ENCODE measurements around the gene EAPP. TPM values are rescaled to one million over a fixed set of nuclear protein-coding genes. Genes with fewer than 3 reads are reported as not detected.

EAPP gene
- total and polyA plus RNA-seq, 2 of the 4 experiments (the other 2 are of a cell fraction) = 29.9 to 32.3 TPM

GRCh38 chr14:34475163-34475562 lies 64.3 kb downstream of the EAPP start:
- no peak overlapping the region for H2AFZ ChIP-seq (replicated peaks; ENCODE audit: low read length, poor library complexity)
- in situ Hi-C loops (cut with MboI; ENCODE audit: low sequenced_read_pairs) = no loop called here
- no peak overlapping the region for H4K5ac ChIP-seq (ENCODE audit: low read depth, low read length)
- H3K56ac ChIP-seq (ENCODE audit: extremely low read depth, insufficient read depth, low read length) = no peak overlapping the region
- H3K79me1 ChIP-seq (ENCODE audit: low read depth in 1 of 2, low read length in 2 of 2) = no peaks in the 10 kb centered on the region
- H3K23ac ChIP-seq (ENCODE audit: low read depth, low read length) = no peak overlapping the region
- H3K9me3 ChIP-seq (ENCODE audit: control insufficient read depth, insufficient read depth, low read length) = no peaks in the 10 kb centered on the region
- no peak overlapping the region for H3K9ac ChIP-seq (ENCODE audit: low read depth, low read length)
- H3K36me3 ChIP-seq (ENCODE audit: control insufficient read depth, insufficient read depth, low read length) = no peaks in the 10 kb centered on the region
- dilution Hi-C loops (cut with HindIII; ENCODE audit: low sequenced_read_pairs, unreplicated experiment) = no loop called here
- no peaks in the 10 kb centered on the region for H4K20me1 ChIP-seq (ENCODE audit: insufficient read depth, low read length)
- 80% methylated on average over 1 of the region's 6 CpGs; no CpG with 5 or more reads in 1 of the 2 experiments for WGBS, 2 experiments (ENCODE audit: extremely low coverage in 2 of 2, insufficient read length in 1 of 2)
- no TSS peak for BruUV-seq (replicated peaks)
- no peak overlapping the region for H4K8ac ChIP-seq (ENCODE audit: low read depth in 2 of 2, low read length in 2 of 2)
- no peak overlapping the region for H4K91ac ChIP-seq (ENCODE audit: insufficient read depth, low read depth, low read length)
- H3K27ac ChIP-seq (ENCODE audit: insufficient read depth, low read length) = no peak overlapping the region
- no peak overlapping the region for H2BK120ac ChIP-seq (ENCODE audit: low read depth, low read length)
- H3K18ac ChIP-seq (ENCODE audit: low read depth, low read length) = no peak overlapping the region
- H3K4ac ChIP-seq (ENCODE audit: low read depth, low read length) = no peak overlapping the region
- ATAC-seq (ENCODE audit: low read depth) (no peak), DNase-seq (no peak)
- ChIA-PET CTCF (no interaction called here), POLR2A (ENCODE audit: unreplicated experiment) (no interaction called here)
- no peaks in the 10 kb centered on the region; the same call in 1 of the 2 replicates for H3K4me1 ChIP-seq (ENCODE audit: control insufficient read depth, insufficient read depth, low read length)
- no peak overlapping the region for H3K4me2 ChIP-seq (ENCODE audit: low read depth, low read length)
- H2AK9ac ChIP-seq (replicated peaks; ENCODE audit: low read depth, low read length, poor library complexity) = no peak overlapping the region
- H3K14ac ChIP-seq (replicated peaks; ENCODE audit: low read depth, low read length) = no peak overlapping the region
- no peak overlapping the region for H2AK5ac ChIP-seq (ENCODE audit: low read depth, low read length)
- H2BK15ac ChIP-seq (ENCODE audit: low read depth, low read length) = no peak overlapping the region
- H2BK20ac ChIP-seq (ENCODE audit: low read depth, low read length) = no peak overlapping the region
- intact Hi-C loops (cut with micrococcal nuclease) = no loop called here
- no peak for TF ChIP-seq USF2 (IDR thresholded peaks at IDR 0.05; ENCODE audit: low read depth, low read length)
- TF ChIP-seq POLR2A (IDR thresholded peaks at IDR 0.05; ENCODE audit: low read depth, low read length) = no peak
- no peak for TF ChIP-seq CHD1 (IDR thresholded peaks at IDR 0.05; ENCODE audit: low read depth, low read length)
- no peak for TF ChIP-seq ELK1 (IDR thresholded peaks at IDR 0.05; ENCODE audit: borderline replicate concordance, low read depth, low read length)
- no peak for TF ChIP-seq SMC3 (IDR thresholded peaks at IDR 0.05; ENCODE audit: low read depth, low read length)
- H3K4me3 ChIP-seq (ENCODE audit: insufficient read depth, low read depth, low read length) = no peak overlapping the region
- H3K27me3 ChIP-seq (ENCODE audit: control insufficient read depth, insufficient read depth, low read length) = no peaks in the 10 kb centered on the region
- H2BK5ac ChIP-seq (ENCODE audit: low read depth, low read length, poor library complexity, severe bottlenecking) = no peak overlapping the region
- H3K9me1 ChIP-seq (ENCODE audit: insufficient read depth, low read length) = no peaks in the 10 kb centered on the region; the same call in 1 of the 2 replicates

All from IMR-90 (cell line).